GM18868 (cell line): ENCODE results near the gene DTL.
A peak's percentile ranks its signal among the peaks of the same experiment; 100 is the strongest.
"Not testable (repeated sequence)": the region's sequence is repeated elsewhere in the genome, so short reads cannot be mapped to it uniquely, and the experiment has no call there.

ENCODE experiments used
- ATAC-seq: cut with Tn5 transposase; IDR thresholded peaks from one replicate; pipeline ENCODE4 v1.9.1; 2021; ENCODE audit warnings: mild to moderate bottlenecking, moderate library complexity; ENCODE audit not compliant: unreplicated experiment

Gene DTL

GRCh38 chr1:212035123-212035834, at the start of gene DTL, which contains the start of gene INTS7:
Gene DTL (plus strand): TSS chr1:212035748. CDS start chr1:212035891, 143 bp downstream.
Gene INTS7 (minus strand): TSS chr1:212035557. CDS start chr1:212035437, 120 bp downstream.
- peak; percentile 70 for ATAC-seq

GRCh38 chr1:211986628-211987254, 48.8 kb upstream of the DTL start:
- no peak for ATAC-seq

GRCh38 chr1:211991695-211992094, 43.9 kb upstream of the DTL start:
- no peak for ATAC-seq

- not testable (repeated sequence) for ATAC-seq
These were observed 38.1 kb upstream of the DTL start for GRCh38 chr1:211997426-211997825.

- no peak for ATAC-seq
These were observed 33.0 kb upstream of the DTL start for GRCh38 chr1:212002536-212002935.

- ATAC-seq = no peak
These were observed 30.5 kb upstream of the DTL start for GRCh38 chr1:212004895-212005608.

- no peak for ATAC-seq
These were observed 28.4 kb upstream of the DTL start for GRCh38 chr1:212007178-212007577.

GRCh38 chr1:212007886-212008285, 27.7 kb upstream of the DTL start:
- no peak for ATAC-seq

- ATAC-seq = no peak
These were observed 26.0 kb upstream of the DTL start for GRCh38 chr1:212009561-212009960.

GRCh38 chr1:212010004-212010403, 25.5 kb upstream of the DTL start:
- no peak for ATAC-seq

GRCh38 chr1:212012034-212012740, 23.4 kb upstream of the DTL start:
- peak; percentile 93 for ATAC-seq

GRCh38 chr1:212013672-212014071, 21.9 kb upstream of the DTL start:
- no peak for ATAC-seq

- no peak for ATAC-seq
These were observed 14.6 kb upstream of the DTL start for GRCh38 chr1:212020975-212021374.

GRCh38 chr1:212021563-212021962, 14.0 kb upstream of the DTL start:
- ATAC-seq = no peak

GRCh38 chr1:212022908-212023307, 12.6 kb upstream of the DTL start:
- not testable (repeated sequence) for ATAC-seq

GRCh38 chr1:212024469-212025149, 10.9 kb upstream of the DTL start:
- no peak for ATAC-seq

- not testable (repeated sequence) for ATAC-seq
These were observed 7.8 kb upstream of the DTL start for GRCh38 chr1:212027727-212028126.

GRCh38 chr1:212030936-212031528, 4.5 kb upstream of the DTL start:
- ATAC-seq = no peak

- peak; percentile 0 for ATAC-seq
These were observed 929 bp upstream of the DTL start for GRCh38 chr1:212034516-212035122.
